Central memory CD8-positive, alpha-beta T cell (primary cell): ENCODE measurements around the gene ULBP3.
"Not testable (repeated sequence)": the region's sequence is repeated elsewhere in the genome, so short reads cannot be mapped to it uniquely, and the experiment has no call there.

Experiments
- ATAC-seq: fragments of 150-1000 bp; cut with Tn5 transposase; replicated peaks from 2 replicates; pipeline ENCODE4 v1.10.0; 2022; ENCODE audit warnings: mild to moderate bottlenecking, moderate FRiP score, moderate number of reproducible peaks; ENCODE audit not compliant: poor library complexity, severe bottlenecking; ENCODE audit errors: extremely low read depth
- DNase-seq, 2 donors: peaks; one replicate each; pipeline ENCODE4 v3.0.0; 2021; ENCODE audit warnings: low spot score in 2 of 2
- H3K27ac Mint-ChIP-seq: one replicate; pipeline ENCODE4 v1.8.0; 2022; ENCODE audit warnings: low read depth, mild to moderate bottlenecking, moderate library complexity, mixed read lengths
- H3K27me3 Mint-ChIP-seq: one replicate; pipeline ENCODE4 v1.8.0; 2022; ENCODE audit warnings: mixed read lengths
- H3K36me3 Mint-ChIP-seq: one replicate; pipeline ENCODE4 v1.8.0; 2022; ENCODE audit warnings: mild to moderate bottlenecking, moderate library complexity, mixed read lengths; ENCODE audit not compliant: insufficient read depth
- H3K4me1 Mint-ChIP-seq: one replicate; pipeline ENCODE4 v1.8.0; 2022; ENCODE audit warnings: mixed read lengths
- H3K4me3 Mint-ChIP-seq: one replicate; pipeline ENCODE4 v1.8.0; 2022; ENCODE audit warnings: mild to moderate bottlenecking, moderate library complexity, mixed read lengths
- H3K9me3 Mint-ChIP-seq: one replicate; pipeline ENCODE4 v1.8.0; 2022; ENCODE audit warnings: mixed read lengths

Gene ULBP3

GRCh38 chr6:150090328-150090727 is 21.4 kb upstream of the ULBP3 start:
- no peak for ATAC-seq
- no peak overlapping the region for H3K27ac Mint-ChIP-seq
- H3K4me3 Mint-ChIP-seq, result no peak overlapping the region
- H3K36me3 Mint-ChIP-seq, result peaks cover under 1% of the 10 kb centered on the region
- no peak for DNase-seq
- no peaks in the 10 kb centered on the region for H3K9me3 Mint-ChIP-seq
- H3K27me3 Mint-ChIP-seq, result peaks cover 55% of the 10 kb centered on the region
- H3K4me1 Mint-ChIP-seq, result no peaks in the 10 kb centered on the region

GRCh38 chr6:150088481-150089154 is 19.7 kb upstream of the ULBP3 start:
- no peak for ATAC-seq
- H3K4me3 Mint-ChIP-seq, result no peak overlapping the region
- H3K36me3 Mint-ChIP-seq, result no peaks in the 10 kb centered on the region
- DNase-seq, result no peak
- H3K9me3 Mint-ChIP-seq, result no peaks in the 10 kb centered on the region
- peaks cover 54% of the 10 kb centered on the region for H3K27me3 Mint-ChIP-seq
- H3K27ac Mint-ChIP-seq, result no peak overlapping the region
- no peaks in the 10 kb centered on the region for H3K4me1 Mint-ChIP-seq

GRCh38 chr6:150087336-150087735 is 18.4 kb upstream of the ULBP3 start:
- Mint-ChIP-seq H3K27ac (no peak overlapping the region), H3K36me3 (no peaks in the 10 kb centered on the region), H3K9me3 (no peaks in the 10 kb centered on the region), H3K27me3 (peaks cover 53% of the 10 kb centered on the region), H3K4me1 (no peaks in the 10 kb centered on the region), H3K4me3 (no peak overlapping the region)
- no peak for DNase-seq
- ATAC-seq, result no peak

- ATAC-seq (no peak), DNase-seq (no peak)
- no peaks in the 10 kb centered on the region for H3K9me3 Mint-ChIP-seq
- no peak overlapping the region for H3K27ac Mint-ChIP-seq
- peaks cover 53% of the 10 kb centered on the region for H3K27me3 Mint-ChIP-seq
- H3K4me3 Mint-ChIP-seq, result no peak overlapping the region
- no peaks in the 10 kb centered on the region for H3K4me1 Mint-ChIP-seq
- H3K36me3 Mint-ChIP-seq, result no peaks in the 10 kb centered on the region
Measured at GRCh38 chr6:150086026-150086425, 17.1 kb upstream of the ULBP3 start.

GRCh38 chr6:150084426-150084825 is 15.5 kb upstream of the ULBP3 start:
- ATAC-seq, result no peak
- H3K27me3 Mint-ChIP-seq, result peaks cover 43% of the 10 kb centered on the region
- no peak for DNase-seq
- H3K27ac Mint-ChIP-seq, result no peak overlapping the region
- H3K4me3 Mint-ChIP-seq, result no peak overlapping the region
- H3K9me3 Mint-ChIP-seq, result no peaks in the 10 kb centered on the region
- peaks cover 3% of the 10 kb centered on the region for H3K36me3 Mint-ChIP-seq
- peaks cover 11% of the 10 kb centered on the region for H3K4me1 Mint-ChIP-seq

GRCh38 chr6:150083839-150084238 is 14.9 kb upstream of the ULBP3 start:
- DNase-seq, result no peak
- Mint-ChIP-seq H3K4me1 (peaks cover 13% of the 10 kb centered on the region), H3K27me3 (peaks cover 37% of the 10 kb centered on the region), H3K9me3 (no peaks in the 10 kb centered on the region), H3K4me3 (no peak overlapping the region), H3K27ac (no peak overlapping the region), H3K36me3 (peaks cover 3% of the 10 kb centered on the region)
- ATAC-seq, result no peak

GRCh38 chr6:150081702-150082101 is 12.8 kb upstream of the ULBP3 start:
- ATAC-seq (no peak), DNase-seq (no peak)
- Mint-ChIP-seq H3K4me1 (peaks cover 16% of the 10 kb centered on the region), H3K36me3 (peaks cover 3% of the 10 kb centered on the region), H3K9me3 (no peaks in the 10 kb centered on the region), H3K27me3 (peaks cover 29% of the 10 kb centered on the region), H3K27ac (no peak overlapping the region), H3K4me3 (no peak overlapping the region)

GRCh38 chr6:150079604-150080003 is 10.7 kb upstream of the ULBP3 start:
- H3K27ac Mint-ChIP-seq, result no peak overlapping the region
- peaks cover 17% of the 10 kb centered on the region for H3K27me3 Mint-ChIP-seq
- ATAC-seq (peak; percentile 71), DNase-seq (peak in 1 of 2 donors; percentile 35)
- H3K4me3 Mint-ChIP-seq, result no peak overlapping the region
- H3K9me3 Mint-ChIP-seq, result no peaks in the 10 kb centered on the region
- H3K4me1 Mint-ChIP-seq, result peaks cover 22% of the 10 kb centered on the region
- peaks cover 3% of the 10 kb centered on the region for H3K36me3 Mint-ChIP-seq

- Mint-ChIP-seq H3K27ac (no peak overlapping the region), H3K36me3 (peaks cover 3% of the 10 kb centered on the region), H3K4me1 (peaks cover 22% of the 10 kb centered on the region), H3K9me3 (no peaks in the 10 kb centered on the region), H3K27me3 (peaks cover 8% of the 10 kb centered on the region), H3K4me3 (no peak overlapping the region)
- ATAC-seq, result no peak
- DNase-seq, result no peak
Measured at GRCh38 chr6:150078788-150079187, 9.9 kb upstream of the ULBP3 start.

- Mint-ChIP-seq H3K36me3 (peaks cover 5% of the 10 kb centered on the region), H3K4me3 (no peak overlapping the region), H3K4me1 (peaks cover 31% of the 10 kb centered on the region), H3K27me3 (no peaks in the 10 kb centered on the region), H3K9me3 (no peaks in the 10 kb centered on the region), H3K27ac (no peak overlapping the region)
- DNase-seq (no peak), ATAC-seq (no peak)
Measured at GRCh38 chr6:150076196-150076893, 7.4 kb upstream of the ULBP3 start.

GRCh38 chr6:150075034-150075421 is 6.1 kb upstream of the ULBP3 start:
- ATAC-seq, result no peak
- H3K27ac Mint-ChIP-seq, result no peak overlapping the region
- H3K4me1 Mint-ChIP-seq, result peaks cover 31% of the 10 kb centered on the region
- no peak overlapping the region for H3K4me3 Mint-ChIP-seq
- H3K27me3 Mint-ChIP-seq, result no peaks in the 10 kb centered on the region
- H3K9me3 Mint-ChIP-seq, result no peaks in the 10 kb centered on the region
- H3K36me3 Mint-ChIP-seq, result peaks cover 2% of the 10 kb centered on the region
- DNase-seq, result no peak

- not testable (repeated sequence) for H3K27me3 Mint-ChIP-seq, H3K27ac Mint-ChIP-seq, DNase-seq, ATAC-seq, H3K36me3 Mint-ChIP-seq, H3K4me3 Mint-ChIP-seq, H3K9me3 Mint-ChIP-seq
- peaks cover 28% of the 10 kb centered on the region for H3K4me1 Mint-ChIP-seq
Measured at GRCh38 chr6:150074396-150075033, 5.6 kb upstream of the ULBP3 start.

GRCh38 chr6:150072201-150072600 is 3.3 kb upstream of the ULBP3 start:
- DNase-seq, result no peak
- Mint-ChIP-seq H3K27me3 (no peaks in the 10 kb centered on the region), H3K4me1 (peaks cover 37% of the 10 kb centered on the region), H3K27ac (no peak overlapping the region), H3K9me3 (no peaks in the 10 kb centered on the region), H3K4me3 (no peak overlapping the region), H3K36me3 (peaks cover 2% of the 10 kb centered on the region)
- ATAC-seq, result no peak
